ENCODE results near the gene NFIA.

Gene NFIA

GRCh38 chr1:61183471-61184039 lies 101.2 kb downstream of the NFIA start:
- no peak overlapping the region for H3K9ac ChIP-seq (ENCODE audit: low read length)
- no peaks in the 10 kb centered on the region for H3F3A ChIP-seq (ENCODE audit: insufficient read depth, low read length)
- H4K20me1 ChIP-seq (ENCODE audit: insufficient read depth, low read length): no peaks in the 10 kb centered on the region
- no peaks in the 10 kb centered on the region for H3K9me3 ChIP-seq (replicated peaks; ENCODE audit: insufficient read depth, low read length)
- no peaks in the 10 kb centered on the region for H3K36me3 ChIP-seq (replicated peaks; ENCODE audit: insufficient read depth, low read length)
- no peak for TF ChIP-seq EZH2phosphoT487 (IDR thresholded peaks at IDR 0.05; ENCODE audit: low read length)
- no peak for TF ChIP-seq CTCF (IDR thresholded peaks at IDR 0.05; ENCODE audit: low read length)
- TF ChIP-seq EZH2 (optimal IDR thresholded peaks at IDR 0.05; ENCODE audit: low read depth, low read length): no peak
- H2AFZ ChIP-seq (ENCODE audit: low read length): no peak overlapping the region
- no peak overlapping the region for H3K4me3 ChIP-seq (ENCODE audit: low read length)
- H3K4me2 ChIP-seq (ENCODE audit: low read depth, low read length): no peak overlapping the region
- H3K9me2 ChIP-seq (replicated peaks; ENCODE audit: insufficient read depth, low read length): no peaks in the 10 kb centered on the region
- no peaks in the 10 kb centered on the region for H3K79me2 ChIP-seq (ENCODE audit: low read length)
- no peaks in the 10 kb centered on the region for H3K4me1 ChIP-seq (ENCODE audit: low read length)
- H3K27me3 ChIP-seq (replicated peaks; ENCODE audit: insufficient read depth, low read length): no peaks in the 10 kb centered on the region
- DNase-seq: no peak
- no peak overlapping the region for H3K27ac ChIP-seq (ENCODE audit: low read length)

- Histone ChIP-seq H3K27ac (ENCODE audit: low read length) (no peak overlapping the region), H3K79me2 (ENCODE audit: low read length) (no peaks in the 10 kb centered on the region), H2AFZ (ENCODE audit: low read length) (no peak overlapping the region), H4K20me1 (ENCODE audit: insufficient read depth, low read length) (no peaks in the 10 kb centered on the region), H3K9ac (ENCODE audit: low read length) (no peak overlapping the region), H3K9me3 (replicated peaks; ENCODE audit: insufficient read depth, low read length) (no peaks in the 10 kb centered on the region), H3K4me2 (ENCODE audit: low read depth, low read length) (no peak overlapping the region), H3K4me1 (ENCODE audit: low read length) (no peaks in the 10 kb centered on the region), H3F3A (ENCODE audit: insufficient read depth, low read length) (no peaks in the 10 kb centered on the region), H3K36me3 (replicated peaks; ENCODE audit: insufficient read depth, low read length) (no peaks in the 10 kb centered on the region), H3K27me3 (replicated peaks; ENCODE audit: insufficient read depth, low read length) (no peaks in the 10 kb centered on the region), H3K9me2 (replicated peaks; ENCODE audit: insufficient read depth, low read length) (no peaks in the 10 kb centered on the region), H3K4me3 (ENCODE audit: low read length) (no peak overlapping the region)
- DNase-seq: no peak
- no peak for TF ChIP-seq CTCF (IDR thresholded peaks at IDR 0.05; ENCODE audit: low read length)
- no peak for TF ChIP-seq EZH2 (optimal IDR thresholded peaks at IDR 0.05; ENCODE audit: low read depth, low read length)
- TF ChIP-seq EZH2phosphoT487 (IDR thresholded peaks at IDR 0.05; ENCODE audit: low read length): no peak
Measured at GRCh38 chr1:61184040-61184713, 101.8 kb downstream of the NFIA start.

- Histone ChIP-seq H3K27me3 (replicated peaks; ENCODE audit: insufficient read depth, low read length) (no peaks in the 10 kb centered on the region), H3K9ac (ENCODE audit: low read length) (no peak overlapping the region), H3K4me3 (ENCODE audit: low read length) (no peak overlapping the region), H3K36me3 (replicated peaks; ENCODE audit: insufficient read depth, low read length) (no peaks in the 10 kb centered on the region), H3K9me3 (replicated peaks; ENCODE audit: insufficient read depth, low read length) (no peaks in the 10 kb centered on the region), H3F3A (ENCODE audit: insufficient read depth, low read length) (no peaks in the 10 kb centered on the region), H3K27ac (ENCODE audit: low read length) (no peak overlapping the region), H2AFZ (ENCODE audit: low read length) (no peak overlapping the region), H3K79me2 (ENCODE audit: low read length) (no peaks in the 10 kb centered on the region), H3K4me2 (ENCODE audit: low read depth, low read length) (no peak overlapping the region), H3K9me2 (replicated peaks; ENCODE audit: insufficient read depth, low read length) (no peaks in the 10 kb centered on the region), H4K20me1 (ENCODE audit: insufficient read depth, low read length) (no peaks in the 10 kb centered on the region), H3K4me1 (ENCODE audit: low read length) (no peaks in the 10 kb centered on the region)
- TF ChIP-seq EZH2 (optimal IDR thresholded peaks at IDR 0.05; ENCODE audit: low read depth, low read length) (no peak), EZH2phosphoT487 (IDR thresholded peaks at IDR 0.05; ENCODE audit: low read length) (no peak), CTCF (IDR thresholded peaks at IDR 0.05; ENCODE audit: low read length) (no peak)
- no peak for DNase-seq
Measured at GRCh38 chr1:61184714-61185106, 102.3 kb downstream of the NFIA start.
